ENCODE measurements around the gene TEC.

DNA sequence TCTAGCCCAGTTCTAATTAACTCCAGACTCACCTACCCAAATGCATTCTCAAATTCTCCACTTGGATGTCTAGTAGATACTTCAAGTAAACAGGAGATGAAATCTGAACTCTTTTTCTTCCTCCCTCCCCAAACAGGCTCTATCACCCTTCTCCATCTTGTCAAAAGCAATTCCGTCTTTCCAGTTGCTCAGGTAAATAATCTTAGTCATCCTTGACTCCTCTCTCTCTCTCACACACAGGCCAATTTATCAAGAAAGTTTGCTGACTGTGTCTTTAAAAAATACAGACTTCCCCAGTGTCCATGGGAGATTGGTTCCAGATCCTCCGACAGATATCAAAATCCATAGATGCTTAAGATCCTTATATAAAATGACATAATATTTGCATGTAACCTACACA lies 148.5 kb downstream of the TEC start:
- TF ChIP-seq POLR2A (IDR thresholded peaks at IDR 0.05), result no peak
- TF ChIP-seq, protein P1, sequence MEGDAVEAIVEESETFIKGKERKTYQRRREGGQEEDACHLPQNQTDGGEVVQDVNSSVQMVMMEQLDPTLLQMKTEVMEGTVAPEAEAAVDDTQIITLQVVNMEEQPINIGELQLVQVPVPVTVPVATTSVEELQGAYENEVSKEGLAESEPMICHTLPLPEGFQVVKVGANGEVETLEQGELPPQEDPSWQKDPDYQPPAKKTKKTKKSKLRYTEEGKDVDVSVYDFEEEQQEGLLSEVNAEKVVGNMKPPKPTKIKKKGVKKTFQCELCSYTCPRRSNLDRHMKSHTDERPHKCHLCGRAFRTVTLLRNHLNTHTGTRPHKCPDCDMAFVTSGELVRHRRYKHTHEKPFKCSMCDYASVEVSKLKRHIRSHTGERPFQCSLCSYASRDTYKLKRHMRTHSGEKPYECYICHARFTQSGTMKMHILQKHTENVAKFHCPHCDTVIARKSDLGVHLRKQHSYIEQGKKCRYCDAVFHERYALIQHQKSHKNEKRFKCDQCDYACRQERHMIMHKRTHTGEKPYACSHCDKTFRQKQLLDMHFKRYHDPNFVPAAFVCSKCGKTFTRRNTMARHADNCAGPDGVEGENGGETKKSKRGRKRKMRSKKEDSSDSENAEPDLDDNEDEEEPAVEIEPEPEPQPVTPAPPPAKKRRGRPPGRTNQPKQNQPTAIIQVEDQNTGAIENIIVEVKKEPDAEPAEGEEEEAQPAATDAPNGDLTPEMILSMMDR (IDR thresholded peaks at IDR 0.05), result no peak

Data from thyroid gland (tissue), 4 donors.